Mesodermal cell (in vitro differentiated cells): ENCODE measurements around the gene DYNLT2B.

Experiments used
- H3K27ac ChIP-seq: 2 replicates; pipeline ENCODE4 v1.7.0; 2013; ENCODE audit warnings: mild to moderate bottlenecking, low read depth, low read length, moderate library complexity; ENCODE audit not compliant: severe bottlenecking
- H3K36me3 ChIP-seq: 2 replicates; pipeline ENCODE4 v1.7.1; 2013; ENCODE audit warnings: mild to moderate bottlenecking, low read length, moderate library complexity; ENCODE audit not compliant: control insufficient read depth, insufficient read depth
- H3K4me1 ChIP-seq: one replicate; pipeline ENCODE4 v1.7.1; 2013; ENCODE audit warnings: mild to moderate bottlenecking, low read length; ENCODE audit not compliant: insufficient read depth, control insufficient read depth, poor library complexity, severe bottlenecking
- H3K4me3 ChIP-seq: 2 replicates; pipeline ENCODE4 v1.7.0; 2013; ENCODE audit warnings: low read length, control low read depth, mild to moderate bottlenecking; ENCODE audit not compliant: insufficient read depth, poor library complexity, severe bottlenecking; ENCODE audit errors: extremely low read depth
- H3K9me3 ChIP-seq: 2 replicates; pipeline ENCODE4 v1.7.1; 2013; ENCODE audit warnings: mild to moderate bottlenecking, low read length, moderate library complexity; ENCODE audit not compliant: control insufficient read depth
- WGBS, 2 experiments: methylation state at CpG; one replicate each; pipeline ENCODE4 v1.1.5; 2013; ENCODE audit warnings: missing lambda C conversion rate in 2 of 2; ENCODE audit not compliant: insufficient coverage in 2 of 2; 5-methylcytosine and 5-hydroxymethylcytosine counted together

DYNLT2B gene

DNA sequence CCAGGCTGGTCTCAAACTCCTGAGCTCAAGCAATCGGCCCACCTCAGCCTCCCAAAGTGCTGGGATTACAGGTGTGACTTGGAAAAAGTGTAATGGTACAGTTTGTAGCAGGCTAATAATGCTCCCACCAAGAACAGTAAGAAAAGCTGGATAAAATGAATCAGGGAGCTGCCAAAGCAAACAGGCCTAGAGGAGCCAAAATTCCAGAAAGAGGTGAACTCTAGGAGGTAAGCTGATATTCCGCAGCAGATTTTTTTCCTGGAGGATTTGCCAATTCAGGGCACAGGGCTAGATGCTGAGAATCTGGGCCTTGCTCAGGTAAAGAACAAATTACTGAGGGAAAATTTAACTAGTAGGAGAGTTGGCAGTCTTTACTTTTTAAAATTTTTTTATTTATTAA, 19.5 kb downstream of the DYNLT2B start:
- 80 to 86% methylated on average over 2 of the region's 2 CpGs for WGBS, 2 experiments

DNA sequence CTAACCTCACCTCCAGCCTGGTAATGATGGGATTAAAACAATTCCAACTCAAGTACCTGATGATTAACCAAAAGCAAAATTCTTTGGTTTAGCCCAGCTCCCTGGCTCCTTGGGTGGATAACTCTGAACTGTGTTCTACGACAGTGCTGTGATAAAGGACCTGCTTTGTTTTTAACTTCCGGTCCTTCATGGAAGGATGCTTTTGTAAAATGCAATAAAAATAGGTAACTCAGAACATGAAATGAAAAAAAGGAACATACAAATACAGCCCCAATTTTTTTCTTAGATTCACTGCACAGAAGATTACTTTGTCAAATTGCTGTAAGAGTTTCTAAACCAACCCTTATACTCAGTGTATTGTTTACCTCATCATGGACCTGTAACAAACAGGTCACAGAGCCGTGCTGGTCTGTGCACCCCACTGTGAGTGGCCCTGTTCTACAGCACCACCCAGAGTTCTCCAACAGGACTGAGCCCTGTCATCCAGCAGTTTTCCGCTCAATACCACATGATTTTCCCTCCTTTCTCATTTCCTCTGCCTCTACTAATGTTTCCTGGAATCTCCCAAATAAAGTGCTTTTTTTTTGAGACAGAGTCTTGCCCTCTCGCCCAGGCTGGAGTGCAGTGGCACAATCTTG, 25.6 kb downstream of the DYNLT2B start:
- Histone ChIP-seq H3K9me3 (no peaks in the 10 kb centered on the region), H3K4me1 (no peaks in the 10 kb centered on the region), H3K36me3 (peaks cover 6% of the 10 kb centered on the region), H3K4me3 (no peak overlapping the region), H3K27ac (no peak overlapping the region)
- WGBS, 2 experiments, result 72 to 87% methylated on average over 3 to 4 of the region's 5 CpGs

More for the DNA sequence above, 19.5 kb downstream of the DYNLT2B start:
- peaks cover 32% of the 10 kb centered on the region for H3K36me3 ChIP-seq
- no peak overlapping the region for H3K4me3 ChIP-seq
- H3K4me1 ChIP-seq, result no peaks in the 10 kb centered on the region
- no peaks in the 10 kb centered on the region for H3K9me3 ChIP-seq
- no peak overlapping the region for H3K27ac ChIP-seq

DNA sequence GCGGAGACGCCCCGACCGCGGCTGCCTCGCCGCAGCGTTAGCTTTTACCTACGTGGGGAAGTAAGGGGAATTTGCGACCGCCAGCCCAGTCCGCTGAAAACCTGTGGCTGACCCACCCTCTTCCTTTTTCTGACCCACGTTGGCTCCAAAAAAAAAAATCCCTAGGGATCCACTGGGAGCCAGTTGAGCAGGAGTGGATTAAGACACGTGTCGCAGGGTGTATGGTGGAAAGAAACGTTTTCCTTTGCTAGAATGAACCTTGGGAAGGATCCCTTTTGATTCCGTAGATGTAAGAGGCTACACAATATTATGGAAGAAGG, 29.9 kb downstream of the DYNLT2B start:
- WGBS, 2 experiments, result 0% methylated on average over 3 to 6 of the region's 17 CpGs
- H3K4me3 ChIP-seq, result peak overlapping the region; percentile 92

DNA sequence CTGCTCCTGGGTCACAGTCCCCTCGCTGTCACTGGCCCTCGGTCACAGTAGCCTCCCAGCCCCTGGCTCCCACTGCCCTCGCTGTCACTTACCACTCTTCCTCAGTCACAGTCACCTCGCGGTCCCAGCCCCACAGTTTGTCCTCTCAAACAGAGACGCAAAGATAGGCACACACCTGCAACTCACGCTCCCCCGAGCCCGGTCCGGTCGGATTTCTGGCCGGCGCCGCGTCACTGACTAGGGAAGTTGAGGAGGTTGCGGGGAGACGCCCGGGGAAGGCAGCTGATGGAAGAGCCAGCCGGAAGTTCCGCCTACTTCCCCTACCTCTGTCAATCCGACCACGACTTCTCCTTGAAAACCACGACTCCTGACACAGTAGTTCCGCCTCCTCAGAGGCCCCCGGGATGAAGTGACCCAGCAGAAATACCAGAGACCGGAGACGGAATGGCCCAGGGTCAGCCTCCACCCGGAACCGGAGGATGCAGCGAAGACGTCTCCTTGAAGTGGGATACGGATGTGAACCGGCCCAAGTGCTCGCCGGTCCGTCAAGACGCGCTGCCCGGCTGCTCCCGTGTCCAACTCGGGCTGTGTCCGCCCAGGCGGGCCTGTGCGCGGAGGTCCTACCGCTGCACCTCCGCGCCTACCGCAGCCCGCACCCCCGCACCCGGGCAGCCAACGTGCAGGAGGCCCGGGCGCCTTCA, 30.4 kb downstream of the DYNLT2B start, which contains the start of gene PCYT1A:
Gene PCYT1A (minus strand): TSS at position 287 of the 701 bp plus-strand sequence. CDS start 17,195 bp downstream, outside the sequence.
- peaks cover 18% of the 10 kb centered on the region for H3K4me1 ChIP-seq
- WGBS, 2 experiments, result 0 to 1% methylated on average over 36 to 48 of the region's 55 CpGs
- no peaks in the 10 kb centered on the region for H3K9me3 ChIP-seq

More for the DNA sequence above, 29.9 kb downstream of the DYNLT2B start:
- Histone ChIP-seq H3K36me3 (no peaks in the 10 kb centered on the region), H3K27ac (peak overlapping the region; percentile 95), H3K9me3 (no peaks in the 10 kb centered on the region), H3K4me1 (peaks cover 18% of the 10 kb centered on the region)

DNA sequence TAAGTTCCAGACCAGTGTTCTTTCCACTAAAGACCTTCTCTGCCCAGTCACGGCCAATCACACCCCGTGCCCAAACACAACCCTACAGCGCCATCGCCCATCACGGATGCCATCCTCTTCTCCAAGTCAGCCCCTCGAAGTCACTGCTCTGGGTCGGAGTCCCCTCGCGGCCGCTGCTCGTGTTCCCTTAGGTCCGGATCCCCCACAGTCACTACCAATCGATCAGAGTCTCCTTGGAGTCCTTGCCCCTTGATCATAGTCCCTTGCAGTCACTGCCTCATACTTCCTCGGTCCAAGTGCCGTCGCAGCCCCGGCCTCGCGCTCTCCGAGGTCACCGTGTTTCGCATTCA, 31.0 kb downstream of the DYNLT2B start:
- no peaks in the 10 kb centered on the region for H3K9me3 ChIP-seq
- H3K36me3 ChIP-seq, result peaks cover 6% of the 10 kb centered on the region
- WGBS, 2 experiments, result 0% methylated on average over 20 to 22 of the region's 22 CpGs
- H3K4me3 ChIP-seq, result peak overlapping the region; percentile 92
- H3K4me1 ChIP-seq, result peaks cover 18% of the 10 kb centered on the region
- H3K27ac ChIP-seq, result peak overlapping the region; percentile 95

More for the DNA sequence above, 30.4 kb downstream of the DYNLT2B start, which contains the start of gene PCYT1A:
- H3K4me3 ChIP-seq, result peak within 1 kb of the TSS; percentile 92
- peak within 1 kb of the TSS; percentile 95 for H3K27ac ChIP-seq
- H3K36me3 ChIP-seq, result peaks cover 3% of the 10 kb centered on the region

DNA sequence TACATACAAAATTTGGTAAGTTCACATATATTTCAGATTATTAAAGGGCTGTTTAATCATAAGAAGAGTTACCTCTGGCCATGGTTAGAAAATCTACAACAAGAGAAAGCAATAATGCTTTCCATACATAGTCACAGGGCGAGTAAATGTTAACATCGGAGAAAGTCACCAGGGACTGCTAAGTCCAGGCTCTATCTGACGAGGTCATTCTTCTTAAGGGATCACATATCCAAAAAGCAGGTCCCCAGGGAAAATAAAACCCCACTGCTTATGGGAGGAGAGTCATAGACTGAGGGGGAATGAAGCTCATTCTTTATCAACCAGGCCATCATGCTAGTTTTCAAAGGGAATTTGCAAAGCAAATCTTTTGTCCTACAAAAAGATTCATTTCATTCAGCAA, 33.6 kb downstream of the DYNLT2B start:
- Histone ChIP-seq H3K36me3 (peaks cover 8% of the 10 kb centered on the region), H3K9me3 (no peaks in the 10 kb centered on the region), H3K4me3 (no peak overlapping the region), H3K27ac (no peak overlapping the region), H3K4me1 (peaks cover 35% of the 10 kb centered on the region)
- WGBS, 2 experiments, result 90% methylated on average over 2 of the region's 3 CpGs; no CpG with 5 or more reads in 1 of the 2 experiments

DNA sequence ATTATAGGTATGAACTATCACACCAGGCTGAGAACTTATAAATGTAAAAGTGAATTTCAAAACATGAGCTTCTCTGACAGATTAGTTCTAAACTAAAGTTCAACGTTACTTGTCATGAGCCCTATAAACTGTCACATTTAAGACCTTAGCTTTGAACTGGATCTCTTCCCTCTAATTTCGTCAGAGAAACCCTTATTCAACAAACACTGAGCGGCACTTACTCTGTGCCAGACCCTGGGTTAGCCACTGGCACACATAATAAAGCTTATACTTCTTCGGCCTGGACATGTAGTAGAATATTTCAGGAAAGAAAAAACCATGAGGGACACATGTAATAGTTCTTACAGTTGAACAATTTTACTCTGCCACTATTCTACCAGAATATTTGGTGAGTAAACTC, 36.1 kb downstream of the DYNLT2B start:
- Histone ChIP-seq H3K36me3 (peaks cover 14% of the 10 kb centered on the region), H3K9me3 (no peaks in the 10 kb centered on the region), H3K27ac (no peak overlapping the region), H3K4me1 (peaks cover 44% of the 10 kb centered on the region), H3K4me3 (no peak overlapping the region)
- 88 to 94% methylated on average over 2 to 3 of the region's 4 CpGs for WGBS, 2 experiments

DNA sequence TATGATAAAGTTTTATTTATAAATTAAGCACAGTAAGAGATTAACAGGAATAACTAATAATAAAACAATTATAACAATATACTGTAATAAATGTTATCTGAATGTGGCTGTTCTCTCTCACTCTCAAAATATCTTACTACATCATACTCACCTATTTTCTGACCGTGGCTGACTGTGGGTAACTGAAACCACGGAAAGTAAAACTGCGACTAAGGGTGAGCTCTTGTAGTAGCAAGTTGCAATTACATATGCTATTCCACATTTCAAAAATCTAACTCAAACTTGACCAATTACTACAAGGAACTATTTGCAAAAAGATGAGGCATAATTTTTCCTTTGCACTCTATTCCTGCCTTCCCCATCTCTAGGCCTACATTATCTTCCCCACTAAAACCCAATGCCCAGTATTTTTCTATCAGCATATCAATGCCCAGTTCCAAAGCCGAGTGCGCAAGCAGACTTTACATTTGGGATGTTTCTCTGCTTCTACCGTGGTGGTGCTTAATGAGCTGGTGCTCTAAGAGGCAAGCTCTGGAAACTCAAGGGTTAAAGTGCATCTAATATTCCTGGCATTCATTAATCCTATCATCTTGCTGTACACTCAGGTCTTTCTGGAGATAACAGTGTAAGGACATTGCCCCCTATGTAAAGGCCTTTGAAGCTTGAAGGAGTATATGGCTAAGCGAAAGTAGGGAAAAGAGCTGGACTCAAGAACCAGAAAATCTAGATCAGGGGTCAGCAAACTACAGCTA, 37.2 kb downstream of the DYNLT2B start:
- H3K4me3 ChIP-seq, result no peak overlapping the region
- no peaks in the 10 kb centered on the region for H3K9me3 ChIP-seq
- H3K36me3 ChIP-seq, result peaks cover 21% of the 10 kb centered on the region
- peaks cover 41% of the 10 kb centered on the region for H3K4me1 ChIP-seq
- no peak overlapping the region for H3K27ac ChIP-seq
- WGBS, 2 experiments, result 89 to 100% methylated on average over 5 to 6 of the region's 7 CpGs

DNA sequence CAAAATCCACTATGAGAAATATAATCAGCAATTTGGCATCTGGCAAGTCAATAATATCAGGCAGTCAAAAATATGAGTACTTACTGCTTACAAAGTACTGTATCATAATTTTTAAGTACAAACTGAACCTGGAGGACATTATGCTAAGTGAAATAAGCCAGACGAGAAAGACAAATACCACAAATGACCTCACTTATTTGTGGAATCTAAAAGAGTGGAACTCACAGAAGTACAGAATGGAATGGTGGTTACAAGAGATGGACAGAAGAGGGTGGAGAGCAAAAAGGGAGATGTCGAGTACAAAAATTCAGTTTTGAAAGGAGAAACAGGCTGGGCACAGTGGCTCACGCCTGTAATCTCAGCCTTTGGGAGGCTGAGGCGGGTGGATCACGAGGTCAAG, 42.9 kb downstream of the DYNLT2B start:
- Histone ChIP-seq H3K9me3 (peaks cover 10% of the 10 kb centered on the region), H3K4me1 (peaks cover 15% of the 10 kb centered on the region), H3K27ac (no peak overlapping the region), H3K4me3 (no peak overlapping the region), H3K36me3 (peaks cover 56% of the 10 kb centered on the region)
- WGBS, 2 experiments, result 85 to 97% methylated on average over 2 to 5 of the region's 5 CpGs

DNA sequence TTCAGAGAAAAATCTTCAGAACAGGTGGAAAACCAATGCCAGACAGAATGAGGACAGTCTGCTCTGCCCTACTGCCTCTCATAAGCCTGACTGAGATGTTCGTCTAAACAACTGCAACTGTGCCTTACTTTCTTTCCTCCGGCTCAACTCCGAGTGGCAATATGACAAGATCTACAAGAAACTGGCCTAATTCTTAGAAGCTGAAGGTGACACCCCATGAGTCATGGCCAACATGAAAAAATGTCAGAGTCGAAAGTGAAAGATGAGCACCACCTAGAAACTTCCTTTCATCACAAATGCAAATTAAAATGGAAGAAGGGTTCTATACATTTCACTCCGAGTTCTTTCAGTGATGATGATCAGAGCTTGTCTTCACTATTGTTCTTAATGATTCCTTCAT, 43.5 kb downstream of the DYNLT2B start:
- Histone ChIP-seq H3K36me3 (peaks cover 61% of the 10 kb centered on the region), H3K9me3 (peaks cover 10% of the 10 kb centered on the region), H3K4me3 (no peak overlapping the region), H3K4me1 (peaks cover 11% of the 10 kb centered on the region), H3K27ac (no peak overlapping the region)
- 90 to 98% methylated on average over 4 of the region's 5 CpGs for WGBS, 2 experiments
